Renal cortical epithelial cell (primary cell): Measurements from ENCODE around the gene POMT2. TPM values are rescaled to one million over a fixed set of nuclear protein-coding genes. Genes with fewer than 3 reads are reported as not detected.

Experiments
- DNase-seq: peaks from one replicate; pipeline ENCODE4 v3.0.0-alpha.2; 2011; ENCODE audit warnings: low read depth
- total RNA-seq: library from RNA; depleted of rRNA; stranded (reverse); fragments of >200 nt; gene quantifications from 2 replicates; pipeline ENCODE4 v1.2.3, GENCODE V29; 2014

POMT2 gene
- total RNA-seq, 1 donor from 2014 or later: 26.4 TPM

- DNase-seq: no peak
Observed at GRCh38 chr14:77267937-77268699, 52.6 kb downstream of the POMT2 start.

DNA sequence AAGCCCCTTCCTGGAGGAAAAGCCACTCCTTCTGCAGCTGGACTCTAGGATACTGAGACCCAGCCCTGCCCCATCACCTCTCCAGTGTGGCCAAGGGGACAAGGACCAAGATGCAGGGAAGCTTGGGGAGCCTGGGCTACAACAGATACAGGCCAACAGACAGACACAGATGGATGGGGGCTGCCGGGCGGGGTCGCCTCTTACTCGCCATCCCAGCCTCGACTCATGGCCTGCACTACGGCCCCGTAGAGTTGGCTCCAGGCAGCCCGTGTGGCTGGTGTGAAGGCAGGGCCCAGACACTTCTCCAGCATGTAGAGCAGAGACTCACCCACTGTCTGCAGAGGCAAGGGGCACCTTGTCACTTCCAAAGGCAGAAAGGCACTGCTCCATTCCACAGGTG is 54.3 kb downstream of the POMT2 start:
- DNase-seq: no peak

- DNase-seq: no peak
Observed at GRCh38 chr14:77265561-77266335, 54.9 kb downstream of the POMT2 start.

GRCh38 chr14:77265187-77265515 is 55.5 kb downstream of the POMT2 start:
- no peak for DNase-seq

DNA sequence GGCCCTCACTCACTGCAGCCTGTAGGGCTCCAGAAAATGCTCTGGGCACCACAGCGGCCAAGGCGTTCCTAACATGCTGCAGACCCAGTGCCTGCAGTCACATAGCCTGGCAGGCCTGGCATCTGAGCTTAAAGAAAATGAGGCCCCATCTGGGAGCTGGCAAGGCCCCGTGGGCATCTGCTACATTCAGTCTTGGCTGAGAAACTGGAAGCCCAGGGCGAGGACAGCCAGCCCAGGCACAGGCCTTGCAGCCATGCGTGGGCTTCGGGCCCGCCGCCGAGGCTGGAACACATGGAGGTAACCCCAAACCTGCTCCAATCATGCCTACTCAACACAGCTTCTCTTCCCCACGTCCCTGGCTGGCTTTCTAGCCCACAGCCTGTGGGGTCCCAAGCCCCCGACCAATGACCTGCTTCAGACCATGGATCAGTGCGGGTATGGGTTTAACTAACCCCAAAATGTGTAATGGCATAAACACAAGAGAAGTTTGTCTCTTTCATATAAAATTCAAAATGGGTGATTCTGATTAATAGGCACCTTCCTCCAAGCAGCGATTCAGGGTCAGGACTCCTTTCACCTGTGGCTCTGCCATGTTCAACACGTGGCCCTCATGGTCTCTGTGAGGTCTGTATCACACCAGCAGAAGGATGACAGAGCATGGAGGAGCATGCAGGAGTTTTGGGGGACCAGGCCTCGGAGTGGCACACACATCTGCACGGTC is 56.1 kb downstream of the POMT2 start:
- DNase-seq: no peak

DNA sequence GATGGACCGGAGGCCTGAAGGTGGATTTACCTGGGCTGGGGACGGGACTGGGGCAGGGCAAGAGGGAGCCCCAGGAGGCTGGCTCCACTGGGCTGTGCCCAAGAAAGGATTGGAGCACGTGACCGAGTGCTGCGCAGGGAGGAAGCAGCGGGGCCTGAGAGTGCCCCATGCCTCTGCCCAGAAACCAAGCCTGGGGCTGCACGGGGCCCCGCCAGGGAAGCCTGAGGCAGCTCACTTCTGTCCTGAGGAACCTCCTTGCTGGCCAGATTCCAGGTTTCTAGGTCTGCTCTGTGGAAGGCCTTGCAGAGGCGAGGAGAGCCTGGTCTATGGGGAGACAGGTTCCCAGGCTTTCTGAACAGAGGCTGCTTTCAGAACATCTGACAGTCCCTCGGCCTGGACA is 60.1 kb downstream of the POMT2 start:
- DNase-seq: no peak

GRCh38 chr14:77260199-77260598 is 60.5 kb downstream of the POMT2 start:
- DNase-seq: no peak

GRCh38 chr14:77259025-77259715 is 61.5 kb downstream of the POMT2 start:
- DNase-seq: no peak

DNA sequence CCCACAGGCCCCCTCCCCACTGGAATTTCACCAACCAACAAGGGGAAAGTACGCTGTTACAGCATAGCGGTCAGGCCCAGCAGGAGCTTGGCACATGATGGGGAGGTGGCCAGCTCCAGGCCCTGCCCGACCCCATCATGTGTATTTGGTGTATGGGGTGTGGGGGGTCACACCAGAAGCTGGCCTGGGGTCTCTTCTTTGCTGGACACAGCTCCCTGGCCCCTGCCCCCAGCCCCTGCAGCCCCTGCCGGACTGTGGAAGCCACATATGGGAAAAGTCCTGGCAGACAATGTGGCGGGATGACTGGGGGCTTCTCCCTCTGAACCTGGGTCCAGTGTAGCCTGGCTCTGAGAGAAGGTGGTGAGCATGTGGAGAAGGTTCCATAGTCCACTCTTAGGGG is 62.1 kb downstream of the POMT2 start:
- DNase-seq: no peak

DNA sequence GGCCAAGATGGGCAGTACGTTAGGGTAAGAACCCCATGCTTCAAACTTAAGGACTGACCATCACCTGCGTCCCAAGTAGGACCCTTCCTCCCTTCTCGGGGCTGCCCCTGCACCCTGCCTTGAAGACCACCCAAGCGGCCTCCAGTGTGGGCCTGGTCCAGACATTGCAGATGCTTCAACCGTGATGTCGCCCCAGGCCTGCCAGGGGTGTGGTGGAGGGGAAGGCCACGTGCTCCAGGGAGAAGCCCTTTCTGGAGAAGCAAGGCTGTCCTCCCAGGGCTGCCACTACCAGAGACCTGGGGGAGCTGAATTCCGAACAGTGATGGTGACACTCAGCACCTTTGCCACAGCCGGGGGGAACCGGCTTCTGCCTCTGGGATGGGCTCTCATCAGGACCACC is 63.0 kb downstream of the POMT2 start:
- no peak for DNase-seq

DNA sequence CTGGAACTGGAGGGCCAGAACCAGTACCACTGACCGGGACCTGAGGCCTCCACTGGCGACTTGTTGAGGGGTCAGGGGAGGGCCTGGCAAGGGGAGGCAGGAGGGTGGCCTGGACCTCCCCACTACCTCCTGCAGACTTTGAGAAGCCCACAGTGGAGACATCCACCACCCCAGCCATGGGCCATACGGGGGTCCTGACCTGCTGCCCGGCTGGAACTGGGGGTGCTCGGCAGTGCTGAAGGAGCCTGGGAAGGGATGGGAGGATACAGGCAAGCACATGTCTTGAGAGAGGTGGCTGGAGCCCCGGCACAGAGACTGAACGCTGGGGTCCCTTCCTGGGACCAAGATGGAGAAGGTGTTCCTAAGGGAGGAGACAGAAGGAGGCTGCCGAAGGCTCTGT is 64.0 kb downstream of the POMT2 start:
- DNase-seq: no peak

DNA sequence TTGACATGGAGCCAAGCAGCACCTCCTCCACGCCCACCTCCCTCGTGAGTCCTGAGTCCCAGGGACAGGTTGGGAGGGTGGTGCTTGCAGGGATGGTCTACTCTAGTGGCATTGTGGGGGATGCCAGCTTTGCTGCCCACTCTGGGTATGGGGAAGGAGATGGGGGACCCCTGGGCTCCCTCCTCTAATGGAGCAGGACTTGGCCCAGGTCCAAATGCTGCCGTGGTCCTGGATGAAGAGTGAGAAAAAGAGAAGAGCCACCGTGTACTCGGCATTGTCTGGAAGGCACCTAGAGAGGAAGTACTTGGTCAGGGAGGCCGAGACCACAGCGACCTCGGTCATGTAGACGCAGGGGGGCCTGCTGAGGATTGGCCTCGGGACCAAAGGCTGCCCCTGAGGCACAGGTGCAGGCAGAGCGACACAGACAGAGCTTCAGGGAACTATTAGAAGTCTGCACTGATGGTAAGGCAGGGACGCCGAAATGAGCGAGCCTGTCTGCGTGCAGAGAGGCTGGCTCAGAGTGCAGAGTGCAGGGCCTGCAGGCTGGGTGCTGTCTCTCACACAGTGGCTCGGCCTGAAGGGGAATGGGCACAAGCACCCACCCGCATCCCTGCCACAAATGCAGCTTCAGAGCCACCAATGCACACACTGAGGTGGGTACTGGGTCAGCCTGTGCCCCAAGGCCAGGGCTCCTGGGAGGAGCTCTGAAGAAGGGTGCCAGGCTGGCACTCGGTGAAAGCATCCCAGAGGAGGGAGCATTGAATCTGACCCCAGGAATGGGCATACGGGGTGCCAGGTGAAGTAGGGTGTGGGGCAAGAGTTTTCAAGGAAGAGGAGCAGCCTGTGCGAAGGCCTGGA is 67.1 kb downstream of the POMT2 start:
- DNase-seq: no peak

GRCh38 chr14:77251870-77252269 is 68.8 kb downstream of the POMT2 start:
- no peak for DNase-seq

DNA sequence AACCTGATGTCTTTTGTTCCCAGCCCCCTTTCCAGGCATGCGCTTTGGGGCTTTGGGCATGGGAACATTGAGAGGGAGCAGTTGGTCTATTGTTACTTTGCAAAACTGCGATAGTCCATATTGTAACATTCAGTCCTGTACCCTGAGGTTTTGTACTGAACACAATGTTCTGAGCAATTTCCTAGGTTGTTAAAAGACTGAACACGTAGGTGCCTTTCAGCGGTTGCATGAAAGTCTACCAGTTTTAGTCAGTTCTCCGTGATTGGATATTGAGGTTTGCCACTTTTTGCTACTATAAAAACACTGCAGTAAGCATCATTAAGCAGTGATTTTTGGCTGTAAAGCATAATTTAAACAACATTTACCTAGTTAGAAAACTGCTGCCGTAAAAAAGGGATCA is 69.8 kb downstream of the POMT2 start:
- DNase-seq: no peak

GRCh38 chr14:77249286-77249685 is 71.4 kb downstream of the POMT2 start:
- no peak for DNase-seq

- DNase-seq: no peak
Observed at GRCh38 chr14:77248666-77249065, 72.0 kb downstream of the POMT2 start.

GRCh38 chr14:77246784-77247183 is 73.9 kb downstream of the POMT2 start:
- DNase-seq: no peak

- no peak for DNase-seq
Observed at GRCh38 chr14:77245820-77246219, 74.9 kb downstream of the POMT2 start.

DNA sequence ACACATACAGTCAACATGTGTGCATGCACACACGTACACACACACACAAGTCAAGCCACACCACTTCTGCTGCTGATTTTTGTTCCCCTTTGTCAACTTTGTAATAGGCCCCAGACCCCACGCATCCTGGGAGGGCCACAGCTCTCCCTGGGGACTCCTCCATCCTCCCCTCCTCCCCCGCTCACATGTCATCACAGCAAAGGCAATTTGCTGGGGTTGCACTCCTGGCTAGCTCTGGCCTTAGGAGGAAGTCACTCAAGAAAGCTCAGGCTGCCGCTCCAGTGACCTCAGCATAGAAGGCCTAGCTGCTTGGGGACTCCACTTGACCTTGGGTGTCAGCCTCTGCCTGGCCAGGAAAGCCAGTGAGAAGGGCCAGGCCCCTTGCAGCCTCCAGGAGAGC is 76.8 kb downstream of the POMT2 start:
- no peak for DNase-seq

DNA sequence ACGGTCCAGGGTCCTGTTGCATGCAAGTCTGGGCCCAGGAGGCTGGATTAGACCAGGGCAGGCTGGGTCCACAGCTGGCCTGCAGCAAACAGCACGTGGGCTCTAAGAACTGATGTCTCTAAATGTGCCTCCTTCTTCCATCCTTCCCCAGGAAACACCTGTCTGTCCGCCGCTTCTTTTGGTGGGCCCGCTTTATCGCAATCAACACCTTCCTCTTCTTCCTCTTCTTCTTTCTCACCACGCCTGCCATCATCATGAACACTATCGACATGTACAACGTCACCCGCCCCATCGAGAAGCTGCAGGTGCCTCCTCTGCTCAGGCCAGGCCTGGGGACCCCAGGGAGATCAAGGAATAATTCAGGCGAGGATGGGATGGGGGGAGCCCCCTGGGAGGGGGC is 77.9 kb downstream of the POMT2 start:
- no peak for DNase-seq

DNA sequence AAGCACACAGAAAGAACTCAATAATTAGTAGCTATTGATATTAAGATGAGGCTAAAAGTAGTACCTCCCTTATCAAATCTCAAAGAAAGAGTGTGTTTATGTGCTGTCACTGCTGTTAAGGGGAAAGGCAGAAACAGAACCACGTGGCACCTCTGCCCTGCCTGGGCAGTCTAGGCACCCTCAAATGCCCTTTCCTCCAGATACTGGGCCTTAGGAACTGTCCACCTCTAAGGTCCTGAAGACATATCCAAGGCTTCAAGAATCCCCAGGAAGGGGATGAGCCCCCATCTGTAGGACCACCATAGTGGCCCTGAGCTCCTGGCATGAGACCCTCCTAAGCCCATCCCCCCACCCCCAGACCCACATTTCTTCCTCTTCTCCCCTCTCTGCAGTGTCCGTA is 78.7 kb downstream of the POMT2 start:
- no peak for DNase-seq
